ENCODE results near the gene RBBP5.

Gene RBBP5

GRCh38 chr1:205095422-205095821 is 26.4 kb downstream of the RBBP5 start:
- Histone ChIP-seq H3K4me1 (ENCODE audit: control insufficient read depth, insufficient read depth, low read length) (peaks cover 18% of the 10 kb centered on the region), H3K9ac (ENCODE audit: low read length) (no peak overlapping the region), H3K27me3 (replicated peaks; ENCODE audit: control insufficient read depth, insufficient read depth, low read length) (no peaks in the 10 kb centered on the region), H3K4me3 (ENCODE audit: low read length) (no peak overlapping the region), H3K9me3 (ENCODE audit: control insufficient read depth, low read length) (no peaks in the 10 kb centered on the region), H3K36me3 (ENCODE audit: control insufficient read depth, insufficient read depth, low read length, severe bottlenecking) (peaks cover 71% of the 10 kb centered on the region)
- no peak for DNase-seq (ENCODE audit: low read depth)

DNA sequence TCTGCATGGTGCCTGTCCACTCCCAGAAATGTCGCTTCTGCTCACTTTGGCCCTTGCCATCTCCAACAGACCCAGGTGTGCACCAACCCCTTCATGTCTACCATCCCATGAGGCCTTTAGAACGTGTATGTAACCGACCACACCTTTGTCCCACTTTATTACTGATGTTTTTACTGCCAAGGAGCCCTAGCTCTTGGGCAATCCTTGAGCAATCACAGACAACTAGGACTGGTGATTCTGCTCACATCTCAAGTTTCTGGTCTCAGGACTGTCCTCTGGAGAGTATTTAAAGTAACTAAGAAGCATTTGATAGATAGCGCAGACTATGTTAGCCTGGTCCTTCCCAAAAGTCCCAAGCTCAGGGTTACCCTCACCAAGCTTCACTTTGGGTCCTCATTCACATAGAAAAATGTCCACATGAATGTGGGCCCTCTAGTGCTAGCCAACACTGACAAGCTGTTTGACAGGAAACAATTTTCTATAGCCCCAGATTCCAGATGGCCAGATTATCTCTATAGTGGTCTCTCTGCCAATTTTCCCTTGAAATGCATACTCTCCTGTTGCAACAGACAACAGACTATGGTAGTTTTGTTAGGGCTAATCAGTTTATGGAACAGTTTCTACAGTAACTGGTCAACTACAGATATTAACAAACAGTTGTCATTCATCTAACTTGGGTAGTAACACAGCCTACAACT is 30.6 kb downstream of the RBBP5 start:
- peak overlapping the region; percentile 48 for H3K9ac ChIP-seq (ENCODE audit: low read length)
- DNase-seq (ENCODE audit: low read depth): peak; percentile 74
- no peaks in the 10 kb centered on the region for H3K27me3 ChIP-seq (replicated peaks; ENCODE audit: control insufficient read depth, insufficient read depth, low read length)
- peak overlapping the region; percentile 38 for H3K4me3 ChIP-seq (ENCODE audit: low read length)
- H3K9me3 ChIP-seq (ENCODE audit: control insufficient read depth, low read length): no peaks in the 10 kb centered on the region
- peaks cover 23% of the 10 kb centered on the region for H3K4me1 ChIP-seq (ENCODE audit: control insufficient read depth, insufficient read depth, low read length)
- H3K36me3 ChIP-seq (ENCODE audit: control insufficient read depth, insufficient read depth, low read length, severe bottlenecking): peaks cover 57% of the 10 kb centered on the region

DNA sequence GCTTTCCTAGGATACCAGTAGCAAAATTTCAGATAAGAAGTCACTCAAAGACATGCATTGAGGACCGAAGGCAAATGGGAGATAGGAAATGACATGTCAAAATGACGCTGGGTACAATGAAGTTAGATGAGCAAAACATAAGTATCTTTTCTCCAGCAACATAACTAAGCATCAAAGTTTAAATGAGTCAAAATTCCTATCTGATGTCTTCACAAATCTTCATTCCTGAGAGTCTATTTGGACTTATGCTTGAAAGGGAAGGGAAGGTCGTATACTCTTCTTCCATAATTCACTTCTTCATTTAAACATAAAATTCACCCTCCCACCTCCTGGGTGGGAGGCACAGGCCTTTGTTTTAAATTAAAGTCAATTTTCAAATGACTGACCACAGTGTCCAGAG is 33.4 kb downstream of the RBBP5 start:
- H3K36me3 ChIP-seq (ENCODE audit: control insufficient read depth, insufficient read depth, low read length, severe bottlenecking): peaks cover 56% of the 10 kb centered on the region

GRCh38 chr1:205084360-205084759 is 37.4 kb downstream of the RBBP5 start, which contains the start of gene TMEM81:
TSS of gene TMEM81 (minus strand) at chr1:205084460. CDS start at chr1:205084320, 140 bp downstream.
- peaks cover 55% of the 10 kb centered on the region for H3K36me3 ChIP-seq (ENCODE audit: control insufficient read depth, insufficient read depth, low read length, severe bottlenecking)

More for the DNA sequence above, 33.4 kb downstream of the RBBP5 start:
- Histone ChIP-seq H3K4me1 (ENCODE audit: control insufficient read depth, insufficient read depth, low read length) (peaks cover 23% of the 10 kb centered on the region), H3K9ac (ENCODE audit: low read length) (no peak overlapping the region), H3K9me3 (ENCODE audit: control insufficient read depth, low read length) (no peaks in the 10 kb centered on the region), H3K4me3 (ENCODE audit: low read length) (no peak overlapping the region), H3K27me3 (replicated peaks; ENCODE audit: control insufficient read depth, insufficient read depth, low read length) (no peaks in the 10 kb centered on the region)
- peak; percentile 29 for DNase-seq (ENCODE audit: low read depth)

GRCh38 chr1:205082431-205082830 is 39.3 kb downstream of the RBBP5 start:
- no peak overlapping the region for H3K4me3 ChIP-seq (ENCODE audit: low read length)
- peaks cover 37% of the 10 kb centered on the region for H3K36me3 ChIP-seq (ENCODE audit: control insufficient read depth, insufficient read depth, low read length, severe bottlenecking)
- peaks cover 10% of the 10 kb centered on the region for H3K4me1 ChIP-seq (ENCODE audit: control insufficient read depth, insufficient read depth, low read length)
- no peak overlapping the region for H3K9ac ChIP-seq (ENCODE audit: low read length)
- H3K9me3 ChIP-seq (ENCODE audit: control insufficient read depth, low read length): no peaks in the 10 kb centered on the region
- no peak for DNase-seq (ENCODE audit: low read depth)
- no peaks in the 10 kb centered on the region for H3K27me3 ChIP-seq (replicated peaks; ENCODE audit: control insufficient read depth, insufficient read depth, low read length)

More at GRCh38 chr1:205084360-205084759, 37.4 kb downstream of the RBBP5 start, which contains the start of gene TMEM81:
- Histone ChIP-seq H3K27me3 (replicated peaks; ENCODE audit: control insufficient read depth, insufficient read depth, low read length) (no peaks in the 10 kb centered on the region), H3K4me1 (ENCODE audit: control insufficient read depth, insufficient read depth, low read length) (no peaks in the 10 kb centered on the region), H3K9ac (ENCODE audit: low read length) (no peak within 1 kb of the TSS), H3K9me3 (ENCODE audit: control insufficient read depth, low read length) (no peaks in the 10 kb centered on the region), H3K4me3 (ENCODE audit: low read length) (no peak within 1 kb of the TSS)
- no peak for DNase-seq (ENCODE audit: low read depth)

- Histone ChIP-seq H3K27me3 (replicated peaks; ENCODE audit: control insufficient read depth, insufficient read depth, low read length) (no peaks in the 10 kb centered on the region), H3K9ac (ENCODE audit: low read length) (no peak overlapping the region), H3K9me3 (ENCODE audit: control insufficient read depth, low read length) (no peaks in the 10 kb centered on the region), H3K36me3 (ENCODE audit: control insufficient read depth, insufficient read depth, low read length, severe bottlenecking) (peaks cover 3% of the 10 kb centered on the region), H3K4me3 (ENCODE audit: low read length) (no peak overlapping the region), H3K4me1 (ENCODE audit: control insufficient read depth, insufficient read depth, low read length) (peaks cover 24% of the 10 kb centered on the region)
- DNase-seq (ENCODE audit: low read depth): peak; percentile 77
These were observed 43.9 kb downstream of the RBBP5 start for GRCh38 chr1:205077934-205078311.

GRCh38 chr1:205077158-205077933 is 44.4 kb downstream of the RBBP5 start:
- H3K36me3 ChIP-seq (ENCODE audit: control insufficient read depth, insufficient read depth, low read length, severe bottlenecking): no peaks in the 10 kb centered on the region
- DNase-seq (ENCODE audit: low read depth): peak; percentile 28
- no peaks in the 10 kb centered on the region for H3K9me3 ChIP-seq (ENCODE audit: control insufficient read depth, low read length)
- peaks cover 24% of the 10 kb centered on the region for H3K4me1 ChIP-seq (ENCODE audit: control insufficient read depth, insufficient read depth, low read length)
- H3K27me3 ChIP-seq (replicated peaks; ENCODE audit: control insufficient read depth, insufficient read depth, low read length): no peaks in the 10 kb centered on the region
- H3K9ac ChIP-seq (ENCODE audit: low read length): no peak overlapping the region
- peak overlapping the region; percentile 20 for H3K4me3 ChIP-seq (ENCODE audit: low read length)

DNA sequence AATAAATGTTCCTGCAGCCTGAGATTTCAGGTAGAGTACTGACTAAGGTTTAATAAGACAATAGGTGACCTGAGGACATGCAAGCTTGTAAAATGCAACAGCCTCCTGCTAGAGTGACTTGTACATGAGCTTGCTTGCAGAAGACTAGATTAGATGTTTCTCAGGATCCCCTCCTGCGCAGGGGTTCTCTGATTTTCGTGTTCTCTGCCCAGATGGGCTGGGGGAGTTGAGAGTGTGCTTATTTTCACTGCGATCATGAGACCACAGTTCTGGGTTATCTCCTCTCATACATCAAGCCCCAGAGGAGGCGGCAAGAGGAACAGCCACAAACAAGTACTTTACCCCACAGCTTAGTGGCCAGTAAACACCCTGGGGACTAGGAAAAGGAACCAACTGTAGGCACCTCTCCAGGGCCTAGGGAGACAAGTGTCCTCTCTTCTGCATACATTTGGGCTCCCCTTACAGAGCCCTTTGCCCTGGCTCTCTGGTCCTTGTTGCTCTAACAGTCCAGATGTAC is 45.5 kb downstream of the RBBP5 start:
- no peak for DNase-seq (ENCODE audit: low read depth)

GRCh38 chr1:205075642-205076155 is 46.1 kb downstream of the RBBP5 start:
- DNase-seq (ENCODE audit: low read depth): no peak
- Histone ChIP-seq H3K9ac (ENCODE audit: low read length) (no peak overlapping the region), H3K4me3 (ENCODE audit: low read length) (no peak overlapping the region), H3K36me3 (ENCODE audit: control insufficient read depth, insufficient read depth, low read length, severe bottlenecking) (no peaks in the 10 kb centered on the region), H3K4me1 (ENCODE audit: control insufficient read depth, insufficient read depth, low read length) (peaks cover 24% of the 10 kb centered on the region), H3K27me3 (replicated peaks; ENCODE audit: control insufficient read depth, insufficient read depth, low read length) (no peaks in the 10 kb centered on the region), H3K9me3 (ENCODE audit: control insufficient read depth, low read length) (no peaks in the 10 kb centered on the region)

More for the DNA sequence above, 45.5 kb downstream of the RBBP5 start:
- Histone ChIP-seq H3K4me1 (ENCODE audit: control insufficient read depth, insufficient read depth, low read length) (peaks cover 24% of the 10 kb centered on the region), H3K9me3 (ENCODE audit: control insufficient read depth, low read length) (no peaks in the 10 kb centered on the region), H3K4me3 (ENCODE audit: low read length) (no peak overlapping the region), H3K27me3 (replicated peaks; ENCODE audit: control insufficient read depth, insufficient read depth, low read length) (no peaks in the 10 kb centered on the region), H3K36me3 (ENCODE audit: control insufficient read depth, insufficient read depth, low read length, severe bottlenecking) (no peaks in the 10 kb centered on the region), H3K9ac (ENCODE audit: low read length) (no peak overlapping the region)

DNA sequence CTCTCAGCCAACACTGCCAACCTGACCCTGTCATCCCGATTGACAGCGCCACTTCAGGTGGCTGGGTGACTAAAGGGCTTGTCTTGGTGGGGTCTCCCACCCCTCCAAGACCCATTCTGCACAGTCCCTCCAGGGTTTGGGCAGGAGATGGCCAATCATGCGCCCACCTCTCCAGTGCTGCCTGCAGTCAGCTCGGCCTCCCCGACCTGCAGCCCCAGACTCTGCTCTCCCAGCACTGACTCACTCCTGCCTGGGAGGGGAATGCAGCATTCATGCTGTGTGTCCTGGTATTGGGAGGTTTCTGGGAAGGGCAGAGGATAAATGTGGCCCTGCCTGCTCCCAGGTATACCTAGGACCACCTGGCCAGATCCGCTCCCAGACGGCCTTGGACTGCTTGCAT is 47.3 kb downstream of the RBBP5 start:
- no peak overlapping the region for H3K4me3 ChIP-seq (ENCODE audit: low read length)
- no peak overlapping the region for H3K9ac ChIP-seq (ENCODE audit: low read length)
- no peaks in the 10 kb centered on the region for H3K27me3 ChIP-seq (replicated peaks; ENCODE audit: control insufficient read depth, insufficient read depth, low read length)
- DNase-seq (ENCODE audit: low read depth): no peak
- H3K4me1 ChIP-seq (ENCODE audit: control insufficient read depth, insufficient read depth, low read length): peaks cover 24% of the 10 kb centered on the region
- H3K9me3 ChIP-seq (ENCODE audit: control insufficient read depth, low read length): no peaks in the 10 kb centered on the region
- H3K36me3 ChIP-seq (ENCODE audit: control insufficient read depth, insufficient read depth, low read length, severe bottlenecking): no peaks in the 10 kb centered on the region

GRCh38 chr1:205074084-205074483 is 47.7 kb downstream of the RBBP5 start:
- Histone ChIP-seq H3K27me3 (replicated peaks; ENCODE audit: control insufficient read depth, insufficient read depth, low read length) (no peaks in the 10 kb centered on the region), H3K4me3 (ENCODE audit: low read length) (no peak overlapping the region), H3K9ac (ENCODE audit: low read length) (no peak overlapping the region), H3K4me1 (ENCODE audit: control insufficient read depth, insufficient read depth, low read length) (peaks cover 26% of the 10 kb centered on the region), H3K36me3 (ENCODE audit: control insufficient read depth, insufficient read depth, low read length, severe bottlenecking) (no peaks in the 10 kb centered on the region), H3K9me3 (ENCODE audit: control insufficient read depth, low read length) (no peaks in the 10 kb centered on the region)
- DNase-seq (ENCODE audit: low read depth): no peak
